Loucy (cell line): Measurements from ENCODE around the gene CD209.

Source experiments
- H2AFZ ChIP-seq: fragments of 200-600 bp; sonication (generic); 2 replicates; pipeline ENCODE4 v1.6.0; 2016; ENCODE audit warnings: antibody characterized with exemption, mild to moderate bottlenecking, low read length, moderate library complexity
- H3F3A ChIP-seq: fragments of 200-600 bp; 2 replicates; pipeline ENCODE4 v1.6.0; 2016; ENCODE audit warnings: antibody characterized with exemption, low read depth, mild to moderate bottlenecking
- H3K27me3 ChIP-seq: fragments of 200-600 bp; sonication (generic); 2 replicates; pipeline ENCODE4 v1.6.1; 2014; ENCODE audit warnings: low read length, mild to moderate bottlenecking; ENCODE audit not compliant: insufficient read depth, poor library complexity, severe bottlenecking
- H3K36me3 ChIP-seq: fragments of 200-600 bp; sonication (generic); 2 replicates; pipeline ENCODE4 v1.6.1; 2016; ENCODE audit warnings: low read length; ENCODE audit not compliant: insufficient read depth
- H3K4me1 ChIP-seq: fragments of 200-600 bp; sonication (generic); 2 replicates; pipeline ENCODE4 v1.5.1; 2014; ENCODE audit warnings: low read length, mild to moderate bottlenecking; ENCODE audit not compliant: insufficient read depth, poor library complexity, severe bottlenecking
- H3K4me2 ChIP-seq: fragments of 200-600 bp; sonication (generic); 2 replicates; pipeline ENCODE4 v1.6.0; 2014; ENCODE audit warnings: antibody characterized with exemption, low read length, low read depth, mild to moderate bottlenecking; ENCODE audit not compliant: poor library complexity, severe bottlenecking
- H3K4me3 ChIP-seq: fragments of 200-600 bp; sonication (generic); 2 replicates; pipeline ENCODE4 v1.5.1; 2014; ENCODE audit warnings: low read length, mild to moderate bottlenecking, mixed read lengths; ENCODE audit not compliant: poor library complexity, severe bottlenecking
- H3K79me2 ChIP-seq: fragments of 200-600 bp; sonication (generic); 2 replicates; pipeline ENCODE4 v1.6.1; 2014; ENCODE audit warnings: low read length; ENCODE audit not compliant: insufficient read depth
- H3K9ac ChIP-seq: fragments of 200-600 bp; sonication (generic); 2 replicates; pipeline ENCODE4 v1.6.0; 2014; ENCODE audit warnings: mild to moderate bottlenecking, low read depth, low read length, moderate library complexity; ENCODE audit not compliant: poor library complexity, severe bottlenecking
- H3K9me2 ChIP-seq: fragments of 200-600 bp; sonication (generic); replicated peaks from 2 replicates; pipeline ENCODE4 v1.6.1; 2016; ENCODE audit warnings: low read depth, low read length, mixed read lengths
- H3K9me3 ChIP-seq: fragments of 200-600 bp; sonication (generic); 2 replicates; pipeline ENCODE4 v1.6.1; 2014; ENCODE audit warnings: mild to moderate bottlenecking, antibody characterized with exemption, low read length, low read depth; ENCODE audit not compliant: insufficient read depth
- H4K20me1 ChIP-seq: fragments of 200-600 bp; sonication (generic); 2 replicates; pipeline ENCODE4 v1.6.0; 2014; ENCODE audit warnings: antibody characterized with exemption, low read length, mild to moderate bottlenecking; ENCODE audit not compliant: insufficient read depth, poor library complexity, severe bottlenecking
- CTCF ChIP-seq: fragments of 200-600 bp; sonication (generic); conservative IDR thresholded peaks from 2 replicates; pipeline ENCODE4 v1.5.1; 2014; ENCODE audit warnings: mild to moderate bottlenecking, antibody characterized with exemption, low read length
- EZH2phosphoT487 ChIP-seq: fragments of 200-600 bp; IDR thresholded peaks from 2 replicates; pipeline ENCODE4 v1.6.1; 2018; ENCODE audit warnings: antibody characterized with exemption, mild to moderate bottlenecking, moderate library complexity, borderline replicate concordance

Gene CD209

GRCh38 chr19:7762719-7763293 is 15.5 kb upstream of the CD209 start, which contains the start of gene CLEC4M:
Gene CLEC4M, plus strand, starts transcription at chr19:7763243. Its CDS starts 24 bp downstream, at chr19:7763267.
- Histone ChIP-seq H3K9me3 (peaks cover 7% of the 10 kb centered on the region; the same call in 1 of the 2 replicates), H3K4me2 (no peak within 1 kb of the TSS), H3K4me1 (no peaks in the 10 kb centered on the region), H3F3A (no peaks in the 10 kb centered on the region), H3K4me3 (no peak within 1 kb of the TSS), H3K36me3 (no peaks in the 10 kb centered on the region), H3K9ac (no peak within 1 kb of the TSS), H3K9me2 (no peaks in the 10 kb centered on the region), H2AFZ (no peak within 1 kb of the TSS), H3K79me2 (no peaks in the 10 kb centered on the region), H3K27me3 (no peaks in the 10 kb centered on the region), H4K20me1 (no peaks in the 10 kb centered on the region)
- TF ChIP-seq EZH2phosphoT487 (no peak), CTCF (no peak)

GRCh38 chr19:7759156-7759555 is 11.8 kb upstream of the CD209 start:
- Histone ChIP-seq H3K79me2 (no peaks in the 10 kb centered on the region), H3K36me3 (no peaks in the 10 kb centered on the region), H2AFZ (no peak overlapping the region), H3K9me3 (peaks cover 11% of the 10 kb centered on the region; the same call in 1 of the 2 replicates), H3F3A (no peaks in the 10 kb centered on the region), H3K4me1 (no peaks in the 10 kb centered on the region), H3K9me2 (no peaks in the 10 kb centered on the region), H3K4me3 (no peak overlapping the region), H3K9ac (no peak overlapping the region), H3K4me2 (no peak overlapping the region), H4K20me1 (no peaks in the 10 kb centered on the region), H3K27me3 (no peaks in the 10 kb centered on the region)
- TF ChIP-seq EZH2phosphoT487 = no peak
- no peak for TF ChIP-seq CTCF

GRCh38 chr19:7757358-7757757 is 10.0 kb upstream of the CD209 start:
- no peak overlapping the region for H3K9ac ChIP-seq
- TF ChIP-seq CTCF (no peak), EZH2phosphoT487 (no peak)
- no peak overlapping the region for H3K4me2 ChIP-seq
- H3K27me3 ChIP-seq = no peaks in the 10 kb centered on the region
- no peaks in the 10 kb centered on the region for H3K9me2 ChIP-seq
- peaks cover 11% of the 10 kb centered on the region; the same call in 1 of the 2 replicates for H3K9me3 ChIP-seq
- no peak overlapping the region for H3K4me3 ChIP-seq
- no peaks in the 10 kb centered on the region for H3K4me1 ChIP-seq
- no peaks in the 10 kb centered on the region for H3F3A ChIP-seq
- H4K20me1 ChIP-seq = no peaks in the 10 kb centered on the region
- no peaks in the 10 kb centered on the region for H3K36me3 ChIP-seq
- H2AFZ ChIP-seq = no peak overlapping the region
- H3K79me2 ChIP-seq = no peaks in the 10 kb centered on the region
